Astrocyte of the cerebellum (primary cell): ENCODE measurements around the gene LGR4.

Experiments
- DNase-seq: peaks from one replicate; pipeline ENCODE4 v3.0.0-alpha.2; 2011; ENCODE audit warnings: low read depth
- H3K4me3 ChIP-seq: 2 replicates; pipeline ENCODE4 v1.5.1; 2011; ENCODE audit warnings: mild to moderate bottlenecking, low read depth, low read length, moderate library complexity
- in situ Hi-C: cut with HindIII; loops from 2 replicates; pipeline ENCODE4 v1.10.0; 2017; ENCODE audit warnings: low sequenced_read_pairs
- TF ChIP-seq, protein P1 (sequence below): IDR thresholded peaks from 2 replicates; pipeline ENCODE4 v1.5.1; 2012; ENCODE audit warnings: low read length, low read depth, moderate library complexity, mild to moderate bottlenecking; ENCODE audit errors: missing control alignments

Gene LGR4

DNA sequence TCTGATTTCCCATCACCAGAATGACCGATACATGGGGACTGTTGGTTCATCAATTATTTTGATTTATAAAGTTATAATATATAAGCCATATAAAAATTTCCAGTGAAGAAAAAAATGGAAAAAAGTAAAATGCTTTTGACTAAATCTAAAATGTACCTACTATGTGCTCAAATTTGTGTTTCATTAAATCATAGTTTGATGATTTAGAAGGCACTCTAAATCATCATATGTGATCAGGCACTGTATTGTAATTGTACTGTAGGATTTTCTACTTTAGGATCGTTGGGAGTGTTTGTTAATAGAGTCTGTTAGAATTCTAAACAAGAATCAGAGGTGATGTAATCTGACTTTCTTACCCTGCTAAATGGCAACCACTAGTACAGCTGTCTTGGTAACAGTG, 31.6 kb upstream of the LGR4 start:
- in situ Hi-C loops = no loop called here
- TF ChIP-seq, protein P1, sequence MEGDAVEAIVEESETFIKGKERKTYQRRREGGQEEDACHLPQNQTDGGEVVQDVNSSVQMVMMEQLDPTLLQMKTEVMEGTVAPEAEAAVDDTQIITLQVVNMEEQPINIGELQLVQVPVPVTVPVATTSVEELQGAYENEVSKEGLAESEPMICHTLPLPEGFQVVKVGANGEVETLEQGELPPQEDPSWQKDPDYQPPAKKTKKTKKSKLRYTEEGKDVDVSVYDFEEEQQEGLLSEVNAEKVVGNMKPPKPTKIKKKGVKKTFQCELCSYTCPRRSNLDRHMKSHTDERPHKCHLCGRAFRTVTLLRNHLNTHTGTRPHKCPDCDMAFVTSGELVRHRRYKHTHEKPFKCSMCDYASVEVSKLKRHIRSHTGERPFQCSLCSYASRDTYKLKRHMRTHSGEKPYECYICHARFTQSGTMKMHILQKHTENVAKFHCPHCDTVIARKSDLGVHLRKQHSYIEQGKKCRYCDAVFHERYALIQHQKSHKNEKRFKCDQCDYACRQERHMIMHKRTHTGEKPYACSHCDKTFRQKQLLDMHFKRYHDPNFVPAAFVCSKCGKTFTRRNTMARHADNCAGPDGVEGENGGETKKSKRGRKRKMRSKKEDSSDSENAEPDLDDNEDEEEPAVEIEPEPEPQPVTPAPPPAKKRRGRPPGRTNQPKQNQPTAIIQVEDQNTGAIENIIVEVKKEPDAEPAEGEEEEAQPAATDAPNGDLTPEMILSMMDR = no peak
- H3K4me3 ChIP-seq = no peak overlapping the region
- no peak for DNase-seq

- H3K4me3 ChIP-seq = no peak overlapping the region
- in situ Hi-C loops = no loop called here
- TF ChIP-seq, protein P1 = no peak
- no peak for DNase-seq
Observed at GRCh38 chr11:27501100-27501499, 28.5 kb upstream of the LGR4 start.

DNA sequence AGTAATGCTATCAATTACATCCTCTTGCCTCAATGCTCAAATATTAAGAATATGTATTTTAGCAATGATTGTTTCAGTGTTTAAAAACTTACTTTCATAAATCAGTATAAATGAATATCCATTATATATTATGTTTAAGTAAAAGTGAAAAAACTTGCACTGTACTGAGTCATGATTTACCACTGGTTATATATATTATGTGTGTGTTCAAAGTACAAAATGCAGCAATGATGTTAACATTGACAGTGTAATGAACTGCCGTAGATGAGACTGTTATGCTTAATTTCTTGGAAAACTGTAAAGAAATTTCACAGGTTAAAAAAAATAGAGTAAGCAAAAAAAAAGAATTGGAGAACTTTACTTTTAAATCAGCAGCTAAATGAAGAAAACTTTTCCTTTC, 25.3 kb upstream of the LGR4 start:
- in situ Hi-C loops = no loop called here
- no peak for DNase-seq
- H3K4me3 ChIP-seq = no peak overlapping the region
- TF ChIP-seq, protein P1 = no peak

GRCh38 chr11:27497284-27497866, 24.8 kb upstream of the LGR4 start:
- no peak overlapping the region for H3K4me3 ChIP-seq
- in situ Hi-C loops = no loop called here
- peak; percentile 4 for DNase-seq
- TF ChIP-seq, protein P1 = peak; percentile 41

DNA sequence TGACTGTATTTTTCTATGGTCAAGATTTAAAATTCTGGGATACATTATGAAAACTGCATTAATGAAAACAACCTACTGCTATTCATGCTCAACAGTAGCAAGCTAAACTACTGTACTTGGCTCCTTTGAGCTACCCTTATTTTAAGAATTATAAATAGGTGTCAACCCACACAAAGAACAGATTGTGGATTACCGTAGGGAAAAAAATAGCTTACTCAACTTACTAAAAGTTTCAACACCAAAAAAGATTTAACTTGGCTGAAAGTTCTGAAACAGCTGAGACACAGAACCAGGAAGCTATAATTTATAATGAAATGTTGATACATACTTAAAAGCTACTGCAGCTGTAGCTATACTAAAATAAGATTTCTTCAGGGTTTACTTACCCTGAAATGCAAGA, 23.9 kb upstream of the LGR4 start:
- H3K4me3 ChIP-seq = no peak overlapping the region
- TF ChIP-seq, protein P1 = no peak
- in situ Hi-C loops = no loop called here
- no peak for DNase-seq

DNA sequence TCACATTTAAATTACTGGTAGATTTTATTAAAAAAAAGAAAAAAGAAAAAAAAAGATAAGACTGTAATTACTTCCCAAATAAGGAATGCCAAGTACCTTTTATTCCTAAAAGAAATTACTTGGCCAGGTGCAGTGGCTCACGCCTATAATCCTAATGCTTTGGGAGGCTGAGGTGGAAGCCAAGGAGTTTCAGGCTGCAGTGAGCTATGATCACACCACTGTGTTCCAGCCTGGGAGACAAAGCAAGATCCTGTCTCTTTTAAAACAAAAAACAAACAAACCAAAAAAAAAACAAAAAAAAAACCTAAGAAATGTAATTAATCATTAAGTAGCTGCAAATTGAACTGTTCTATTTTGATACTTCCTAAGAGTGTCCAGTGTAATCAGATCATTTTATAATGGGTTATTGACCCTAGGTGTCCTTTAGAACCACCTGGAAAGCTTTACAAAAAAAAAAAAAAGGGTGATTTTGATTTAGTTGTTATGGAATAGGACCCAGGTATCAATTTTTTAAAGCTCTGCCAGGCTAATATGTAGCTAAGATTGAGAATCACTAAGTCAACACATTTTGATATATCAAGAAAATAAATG, 23.2 kb upstream of the LGR4 start:
- in situ Hi-C loops = no loop called here
- TF ChIP-seq, protein P1 = no peak
- DNase-seq = no peak
- no peak overlapping the region for H3K4me3 ChIP-seq

DNA sequence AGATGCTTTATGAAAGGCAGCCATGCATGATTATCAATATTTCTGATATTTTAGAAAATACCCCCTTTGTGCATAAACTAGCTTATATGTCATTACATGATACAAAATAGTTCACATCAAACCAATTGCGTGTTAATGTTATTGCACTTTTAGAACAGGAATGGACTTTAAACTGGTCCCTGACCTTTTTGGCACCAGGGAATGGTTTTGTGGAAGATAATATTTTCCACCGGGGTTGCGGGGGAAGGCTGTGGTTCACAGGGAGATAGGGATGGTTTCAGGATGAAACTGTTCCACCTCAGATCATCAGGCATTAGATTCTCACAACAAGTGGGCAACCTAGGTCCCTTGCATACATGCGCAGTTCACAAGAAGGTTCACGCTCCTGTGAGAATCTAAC, 16.5 kb upstream of the LGR4 start:
- DNase-seq = no peak
- in situ Hi-C loops = no loop called here
- no peak overlapping the region for H3K4me3 ChIP-seq
- TF ChIP-seq, protein P1 = no peak
